NCI-H2196 treated with DMSO at 0.1 percent for 48 hours (cell line): ENCODE results near the gene NRP1.
"Not testable (repeated sequence)": the region's sequence is repeated elsewhere in the genome, so short reads cannot be mapped to it uniquely, and the experiment has no call there.

Source experiments
- DNase-seq: peaks from one replicate; lab custom pipeline; 2025; ENCODE audit not compliant: unreplicated experiment; lab: John Stamatoyannopoulos, UW

NRP1 gene

DNA sequence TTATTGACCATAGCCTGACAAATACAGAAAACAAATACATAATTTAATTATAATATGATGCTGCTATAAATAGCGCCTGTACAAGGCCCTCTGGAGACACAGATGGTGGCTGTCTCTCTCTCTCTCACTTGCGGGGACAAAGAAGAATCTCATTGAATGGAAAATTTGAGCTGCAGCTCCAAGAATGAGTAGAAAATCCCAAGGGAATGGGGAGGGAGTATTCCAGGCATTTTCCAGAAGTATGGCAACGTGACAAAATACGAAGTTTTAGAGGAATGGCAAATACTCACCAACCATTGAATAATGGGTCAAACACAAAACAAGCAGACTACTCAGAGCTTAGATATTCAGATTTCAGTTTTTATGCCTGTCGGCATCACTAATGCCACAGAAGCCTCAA is 179.9 kb downstream of the NRP1 start:
- no peak for DNase-seq

- no peak for DNase-seq
These were observed 180.5 kb downstream of the NRP1 start for GRCh38 chr10:33153968-33154327.

DNA sequence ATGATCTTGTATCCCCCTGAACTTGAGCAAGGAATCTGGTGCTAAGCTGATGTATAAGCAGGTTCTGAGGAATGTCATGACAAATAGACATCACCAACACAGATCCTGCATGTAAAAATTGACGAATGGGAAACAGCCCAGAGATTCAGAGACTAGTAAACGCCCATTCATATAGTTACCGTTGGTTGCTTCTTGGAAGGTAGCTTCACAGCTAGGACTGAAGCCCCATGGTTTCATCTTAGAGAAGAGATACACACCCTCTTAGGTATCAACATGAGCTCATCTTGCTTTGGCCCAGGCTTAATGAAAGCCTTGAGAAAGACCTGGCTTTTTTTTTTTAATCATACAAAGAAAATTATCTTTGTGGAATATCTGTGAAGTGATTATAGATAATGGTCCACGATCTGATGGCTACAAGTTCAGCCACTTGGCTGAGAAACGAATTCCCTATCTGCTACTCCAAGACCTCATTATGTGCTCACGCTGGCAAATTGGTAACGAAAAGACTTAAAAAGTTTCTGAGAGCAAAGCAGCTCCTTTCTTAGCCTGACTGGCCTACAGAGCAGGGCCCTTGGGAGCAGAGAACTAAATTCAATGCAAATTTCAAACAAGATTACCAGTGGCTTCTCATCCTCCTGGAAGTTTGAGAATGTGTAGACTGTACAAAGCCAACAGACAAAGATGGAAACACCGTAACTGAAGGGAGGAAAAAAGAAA is 181.1 kb downstream of the NRP1 start:
- DNase-seq, result no peak

DNA sequence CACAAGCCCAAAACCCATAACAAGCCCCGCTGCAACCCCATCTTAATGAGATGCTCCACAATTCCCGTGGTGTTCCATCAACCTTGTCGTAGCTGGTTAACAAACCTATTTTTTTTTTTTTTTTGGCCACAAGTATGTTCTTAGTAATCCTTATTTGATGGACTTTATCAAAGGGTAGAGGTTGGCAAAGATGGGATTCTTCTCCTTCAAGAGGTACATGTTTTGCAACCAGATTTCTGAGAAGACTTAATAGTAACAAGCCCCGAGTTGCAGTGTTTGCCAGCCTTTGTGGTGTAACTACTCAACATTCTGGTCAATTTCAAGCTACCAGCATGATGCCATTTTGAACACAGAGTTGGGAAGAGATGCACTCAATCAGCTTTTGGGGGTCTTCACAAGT is 181.7 kb downstream of the NRP1 start:
- no peak for DNase-seq

DNA sequence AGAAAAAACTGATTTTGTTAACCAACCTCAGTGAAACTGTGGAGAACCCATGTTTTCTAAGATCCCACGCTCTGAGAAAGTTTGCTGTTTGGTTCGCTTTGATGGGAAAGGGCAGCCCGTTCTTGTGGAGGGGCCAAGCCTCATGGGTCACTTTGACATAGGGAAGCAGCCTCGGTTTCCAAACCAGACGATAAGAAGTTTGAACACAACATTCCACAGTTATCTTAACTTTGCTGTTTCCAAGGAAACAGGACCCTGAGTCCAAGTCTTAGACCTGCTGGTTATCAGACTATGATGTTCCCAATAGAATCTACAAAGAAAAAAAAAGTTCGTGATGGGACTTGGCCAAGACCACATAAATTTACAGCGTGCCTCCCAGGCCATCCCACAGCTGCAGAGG is 182.3 kb downstream of the NRP1 start:
- no peak for DNase-seq

- DNase-seq, result no peak
These were observed 183.1 kb downstream of the NRP1 start for GRCh38 chr10:33151344-33151864.

DNA sequence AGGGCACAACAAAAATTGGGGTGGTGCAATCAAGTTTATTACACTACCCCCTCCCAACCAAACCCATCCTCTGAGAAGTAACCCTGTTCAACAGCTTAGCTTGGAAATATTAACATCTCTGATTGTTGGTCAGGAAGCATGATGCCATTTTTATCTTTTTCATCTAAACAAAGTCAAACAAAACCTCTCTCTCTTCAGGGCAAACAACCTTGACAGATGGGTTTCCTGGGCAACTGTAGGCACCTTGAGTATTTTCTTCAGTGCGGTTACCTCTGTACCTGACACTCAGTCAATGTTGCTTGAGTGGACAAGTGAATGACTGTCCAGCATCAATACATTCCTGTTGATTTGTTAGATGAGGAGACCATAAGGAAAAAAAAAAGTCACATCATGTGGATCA is 183.6 kb downstream of the NRP1 start:
- no peak for DNase-seq

DNA sequence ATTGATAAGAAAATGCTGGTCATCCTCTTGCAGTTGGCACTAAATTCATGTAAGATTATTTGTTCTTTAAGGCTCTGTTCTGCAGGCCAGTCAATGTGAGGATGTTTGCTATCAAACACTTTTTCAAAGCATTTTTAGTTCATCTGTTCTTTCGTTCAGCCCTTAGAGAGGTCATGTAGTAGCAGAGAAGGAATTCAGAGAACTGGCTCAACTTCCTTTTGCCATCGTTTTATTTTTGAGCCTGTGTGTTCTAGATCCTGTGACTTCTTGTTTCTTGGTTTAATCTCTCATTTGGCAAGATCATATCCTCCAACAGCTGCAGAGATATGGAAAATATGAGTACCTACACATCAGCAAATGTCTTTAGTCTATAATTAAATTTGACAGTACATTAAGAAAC is 184.3 kb downstream of the NRP1 start:
- DNase-seq, result no peak

GRCh38 chr10:33147013-33147310 is 187.5 kb downstream of the NRP1 start:
- DNase-seq, result no peak

DNA sequence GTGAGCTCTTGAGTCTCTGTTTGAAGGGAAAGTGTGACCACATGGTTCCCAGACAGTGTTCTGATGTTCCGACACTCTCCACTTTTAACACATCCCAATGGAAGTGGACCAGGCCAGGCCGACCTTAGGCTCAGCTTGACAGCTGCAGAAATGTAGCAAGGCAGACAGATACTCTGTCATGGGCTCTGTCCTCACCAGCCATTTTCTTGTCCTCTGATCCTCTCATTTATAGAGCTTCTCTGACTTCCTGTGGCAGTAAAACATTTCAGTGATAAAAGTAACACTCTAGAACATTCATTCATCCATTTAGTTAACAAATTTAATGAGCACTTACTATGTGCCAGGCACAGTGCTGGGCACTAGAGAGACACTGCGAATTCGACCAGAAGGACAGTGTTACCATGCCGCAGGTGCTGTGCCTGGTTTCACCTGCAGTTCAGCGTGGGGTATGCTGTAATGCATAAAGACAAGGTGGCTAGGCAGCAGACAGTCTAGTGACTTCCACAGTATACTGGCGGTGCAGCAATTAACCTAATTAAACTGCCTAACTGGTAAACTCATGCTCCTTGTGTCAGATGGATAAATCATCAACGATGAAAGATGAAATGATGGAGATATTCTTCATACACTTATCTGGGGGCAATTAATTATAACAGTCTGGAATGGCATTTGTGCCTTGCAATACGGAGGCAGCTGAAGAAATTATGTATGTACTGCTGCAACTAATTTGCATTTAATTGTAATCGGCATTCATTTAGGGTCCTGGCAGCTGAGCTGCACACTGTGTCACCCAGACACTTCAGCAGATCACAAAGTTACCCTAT is 188.1 kb downstream of the NRP1 start:
- no peak for DNase-seq

DNA sequence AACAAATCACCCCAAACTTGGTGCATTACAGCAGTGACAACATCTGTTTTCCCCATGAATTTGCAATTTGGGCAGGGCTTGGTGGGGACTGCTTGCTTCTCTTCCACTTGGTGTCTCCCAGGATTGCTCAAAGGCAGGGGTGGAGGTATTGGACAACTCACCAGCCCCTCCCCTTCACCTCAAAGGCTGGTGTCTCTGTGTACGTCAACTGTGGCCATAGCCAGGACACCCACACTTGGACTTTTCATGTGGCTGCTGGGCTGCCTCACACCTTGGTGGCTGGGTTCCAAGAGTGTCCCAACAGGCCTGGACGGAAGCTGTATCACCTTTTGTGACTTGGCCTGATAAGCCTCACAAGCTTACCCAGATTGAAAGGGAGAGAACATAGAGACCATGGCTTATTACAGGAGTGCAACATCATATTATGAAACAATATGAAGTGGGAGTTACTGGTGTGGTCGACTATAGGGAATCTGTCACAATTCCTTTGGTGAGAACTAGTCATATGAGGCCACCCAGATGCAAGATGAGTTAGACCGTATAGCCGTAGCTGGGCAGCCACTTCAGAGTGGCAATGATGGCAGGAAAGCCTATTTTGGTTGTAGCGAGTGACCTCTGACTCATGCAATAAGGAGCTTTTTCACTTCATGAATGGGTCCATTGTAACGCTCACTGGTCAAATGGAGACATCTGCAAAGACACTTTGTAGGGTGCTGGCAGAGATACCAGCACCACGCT is 188.8 kb downstream of the NRP1 start:
- DNase-seq, result no peak

GRCh38 chr10:33143160-33143728 is 191.2 kb downstream of the NRP1 start:
- no peak for DNase-seq

DNA sequence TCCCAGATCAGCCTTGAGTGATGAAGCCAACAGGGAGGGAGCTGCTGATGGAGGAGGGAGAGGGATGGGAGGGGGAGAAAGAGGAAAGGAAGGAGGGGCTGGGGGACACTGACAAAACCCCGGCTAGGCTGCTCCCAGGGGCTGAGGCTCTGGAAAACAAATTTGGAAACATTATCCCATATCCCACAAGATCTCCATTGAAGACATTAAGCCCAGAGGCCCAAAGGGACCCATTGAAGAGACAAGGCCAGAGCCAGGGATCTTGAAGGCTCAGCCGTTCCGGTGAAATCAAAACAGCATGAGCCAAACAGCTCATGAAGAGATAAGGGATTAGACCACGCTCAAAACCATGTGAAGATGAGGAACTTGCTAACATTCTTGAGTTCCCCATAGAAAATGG is 192.2 kb downstream of the NRP1 start:
- no peak for DNase-seq

DNA sequence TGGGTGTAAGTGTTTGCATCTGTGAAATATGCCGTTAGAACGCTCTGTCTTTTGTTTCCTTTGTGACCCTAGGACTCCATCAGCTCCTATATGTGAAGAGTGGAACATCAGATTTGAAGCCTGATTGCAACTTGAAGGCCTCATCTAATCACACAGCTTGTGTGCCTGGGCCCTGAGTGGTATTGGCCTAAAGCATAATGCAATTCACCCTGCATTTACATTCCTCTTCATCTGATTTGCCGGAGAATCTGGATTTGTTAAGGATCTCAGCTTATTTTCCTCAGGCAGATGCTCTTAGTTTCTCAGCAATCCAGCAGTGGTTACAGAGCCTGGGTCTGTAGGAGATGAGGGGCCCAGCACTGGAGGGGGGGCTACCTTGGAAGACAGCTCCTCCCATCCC is 193.2 kb downstream of the NRP1 start:
- no peak for DNase-seq

GRCh38 chr10:33139181-33139646 is 195.3 kb downstream of the NRP1 start:
- DNase-seq, result no peak

DNA sequence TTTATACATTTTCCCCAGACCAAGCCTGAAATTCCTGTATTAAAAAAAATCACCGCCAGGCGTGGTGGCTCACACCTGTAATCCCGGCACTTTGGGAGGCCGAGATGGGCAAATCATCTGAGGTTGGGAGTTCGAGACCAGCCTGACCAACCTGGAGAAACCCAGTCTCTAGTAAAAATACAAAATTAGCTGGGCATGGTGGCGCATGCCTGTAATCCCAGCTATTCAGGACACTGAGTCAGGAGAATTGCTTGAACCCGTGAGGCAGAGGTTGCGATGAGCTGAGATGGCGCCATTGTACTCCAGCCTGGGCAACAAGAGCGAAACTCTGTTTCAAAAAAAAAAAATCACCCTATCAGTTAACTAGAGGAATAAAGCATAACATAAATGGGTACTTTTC is 195.8 kb downstream of the NRP1 start:
- DNase-seq, result not testable (repeated sequence)

DNA sequence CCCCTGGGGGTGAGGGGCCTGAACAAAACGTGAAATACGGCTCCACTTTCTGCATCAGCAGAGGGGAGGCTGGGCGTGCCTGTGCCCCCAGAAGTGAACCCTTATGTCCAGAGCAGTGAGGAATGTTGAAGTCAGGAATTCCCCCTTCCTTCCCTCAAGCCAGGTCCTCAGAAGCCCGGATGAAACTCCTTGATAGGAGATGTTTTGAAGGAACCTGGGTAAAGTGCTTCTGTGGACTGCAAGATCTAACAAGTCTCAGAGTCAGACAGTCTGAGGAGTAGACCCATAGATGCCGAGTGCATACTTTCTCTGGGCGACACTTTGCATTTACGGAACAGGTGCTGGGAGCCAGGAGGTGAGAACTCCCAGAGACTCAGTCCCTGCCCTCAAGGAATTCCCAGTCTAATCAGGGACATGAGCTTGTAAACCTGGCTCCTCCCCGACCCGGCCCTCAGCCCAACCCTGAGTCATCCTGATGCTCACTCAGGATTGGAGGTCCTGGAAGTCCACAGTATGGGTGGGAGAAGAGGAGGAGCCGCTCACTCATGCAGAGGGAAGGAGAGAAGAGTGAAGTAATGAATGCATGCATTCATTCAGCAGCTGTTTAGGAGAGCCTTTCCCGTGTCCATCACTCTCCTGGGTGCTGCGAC is 197.0 kb downstream of the NRP1 start:
- DNase-seq, result no peak

DNA sequence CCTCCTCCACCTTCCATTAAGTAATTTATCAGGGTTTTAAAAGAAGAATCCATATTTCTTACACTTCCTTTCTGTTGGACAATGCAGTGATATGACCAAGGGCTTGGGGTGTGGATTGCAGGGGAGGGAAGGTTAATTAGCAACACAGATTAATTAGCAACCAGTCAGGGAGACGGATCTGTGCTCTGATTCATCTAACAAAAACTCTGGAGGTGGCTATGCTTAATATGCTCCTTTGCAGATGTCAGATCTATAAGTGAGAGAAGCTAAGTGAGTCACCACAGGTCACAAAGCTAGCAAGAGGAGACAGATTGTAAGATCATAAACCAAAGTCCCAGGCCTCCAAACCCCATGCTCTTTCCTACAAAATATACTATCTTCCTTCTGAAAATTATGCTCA is 197.7 kb downstream of the NRP1 start:
- no peak for DNase-seq

DNA sequence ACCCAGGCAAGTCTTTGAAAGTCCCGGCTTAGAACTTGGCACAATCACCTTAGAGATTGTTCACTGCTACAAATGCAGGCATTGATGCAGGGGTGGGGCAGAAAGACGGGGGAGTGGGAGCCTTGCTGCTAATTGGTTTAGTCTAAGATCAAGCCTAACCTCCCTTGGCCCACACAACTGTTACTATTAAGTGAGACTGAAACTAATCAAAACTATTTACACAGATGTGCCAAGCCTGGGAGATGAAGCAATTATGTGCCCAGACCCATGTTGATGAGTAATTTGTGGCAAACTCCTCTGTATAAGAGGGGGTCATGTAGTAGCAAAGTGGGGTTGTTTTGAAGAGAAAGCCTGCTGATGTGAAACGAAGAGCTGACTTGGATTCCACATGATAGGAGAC is 198.2 kb downstream of the NRP1 start:
- no peak for DNase-seq

DNA sequence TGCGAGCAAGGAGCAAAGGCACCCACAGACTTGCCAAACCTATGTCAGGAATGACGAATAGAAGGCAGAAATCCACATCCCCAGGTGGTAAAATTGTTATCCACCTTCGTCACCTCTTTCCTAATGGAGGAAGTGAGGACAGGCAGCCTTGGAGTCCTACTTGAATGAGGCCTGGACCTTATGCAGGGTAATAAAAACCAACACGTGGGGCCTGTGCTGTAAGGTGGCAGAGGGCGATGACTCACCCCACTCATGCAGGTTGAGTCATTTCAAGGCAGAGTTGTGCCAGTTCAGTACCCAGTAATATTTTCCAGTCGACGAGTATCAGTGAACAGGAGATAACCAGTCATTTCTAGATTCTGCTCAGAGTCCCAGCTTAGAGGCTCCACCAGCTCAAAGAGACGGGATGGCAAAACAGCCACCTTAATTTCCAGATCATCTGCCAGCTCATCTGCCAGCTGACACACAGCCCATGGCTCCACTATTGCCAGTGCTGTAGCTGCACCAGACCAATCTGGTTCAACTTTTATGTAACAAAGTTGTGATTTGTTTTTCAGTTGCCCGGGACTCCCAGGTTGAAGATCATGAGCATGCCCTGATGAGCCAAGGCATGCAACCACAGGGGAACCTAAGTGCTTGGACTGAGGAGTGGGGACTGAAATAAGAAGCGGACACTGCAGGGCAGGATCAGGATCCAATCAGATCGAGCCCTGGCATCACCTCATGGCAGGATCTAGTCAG is 200.3 kb downstream of the NRP1 start:
- DNase-seq, result no peak
